SKM-1 (cell line): ENCODE measurements around the gene KCNK2.

ENCODE experiments used
- DNase-seq: peaks from one replicate; lab custom pipeline; 2025; ENCODE audit not compliant: unreplicated experiment; lab: John Stamatoyannopoulos, UW

KCNK2 gene, protein sequence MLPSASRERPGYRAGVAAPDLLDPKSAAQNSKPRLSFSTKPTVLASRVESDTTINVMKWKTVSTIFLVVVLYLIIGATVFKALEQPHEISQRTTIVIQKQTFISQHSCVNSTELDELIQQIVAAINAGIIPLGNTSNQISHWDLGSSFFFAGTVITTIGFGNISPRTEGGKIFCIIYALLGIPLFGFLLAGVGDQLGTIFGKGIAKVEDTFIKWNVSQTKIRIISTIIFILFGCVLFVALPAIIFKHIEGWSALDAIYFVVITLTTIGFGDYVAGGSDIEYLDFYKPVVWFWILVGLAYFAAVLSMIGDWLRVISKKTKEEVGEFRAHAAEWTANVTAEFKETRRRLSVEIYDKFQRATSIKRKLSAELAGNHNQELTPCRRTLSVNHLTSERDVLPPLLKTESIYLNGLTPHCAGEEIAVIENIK

DNA sequence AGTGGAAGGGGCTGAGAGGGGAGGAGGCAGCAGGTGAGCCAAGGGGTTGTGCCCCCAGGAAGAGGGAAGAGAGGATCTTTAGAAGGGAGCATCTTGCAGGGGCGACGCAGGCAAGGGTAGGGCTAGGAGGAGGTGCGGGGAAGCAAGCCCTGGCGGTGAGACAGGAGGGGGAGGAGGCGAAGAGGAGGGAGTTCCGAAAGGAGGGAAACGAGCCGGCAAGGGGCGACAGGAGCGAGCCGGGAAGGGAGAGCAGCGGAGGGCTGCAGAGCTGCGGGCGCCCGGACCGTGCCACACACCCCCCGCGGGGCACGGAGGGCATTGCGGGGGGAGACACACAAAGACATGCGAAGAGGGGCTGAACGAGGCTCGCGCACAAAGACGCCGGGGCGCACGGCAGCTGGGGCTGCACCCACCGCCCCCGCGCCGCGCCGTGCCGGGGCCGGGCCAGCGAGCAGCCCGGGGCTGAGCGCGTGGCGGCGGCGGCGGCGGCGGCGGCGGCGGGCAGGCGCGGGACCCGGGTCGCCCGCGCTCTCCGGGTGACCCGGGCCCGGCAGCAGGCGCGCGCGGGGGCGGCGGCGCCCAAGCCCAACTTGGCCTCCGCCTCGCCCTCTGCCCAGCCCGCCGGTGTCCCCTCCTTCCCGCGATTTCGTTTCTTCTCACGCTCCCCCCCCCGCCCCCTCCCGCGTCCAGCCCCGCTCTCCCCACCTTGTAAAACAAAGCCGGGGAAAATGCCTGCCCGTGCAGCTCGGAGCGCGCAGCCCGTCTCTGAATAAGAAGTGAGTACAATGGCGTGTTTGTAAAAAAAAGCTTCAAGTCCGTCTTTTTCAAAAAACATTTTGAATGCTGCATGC is at the start of gene KCNK2:
Gene KCNK2, plus strand, starts transcription at position 206 of the 851 bp plus-strand sequence. CDS start 649 bp downstream, outside the sequence.
- DNase-seq = no peak

DNA sequence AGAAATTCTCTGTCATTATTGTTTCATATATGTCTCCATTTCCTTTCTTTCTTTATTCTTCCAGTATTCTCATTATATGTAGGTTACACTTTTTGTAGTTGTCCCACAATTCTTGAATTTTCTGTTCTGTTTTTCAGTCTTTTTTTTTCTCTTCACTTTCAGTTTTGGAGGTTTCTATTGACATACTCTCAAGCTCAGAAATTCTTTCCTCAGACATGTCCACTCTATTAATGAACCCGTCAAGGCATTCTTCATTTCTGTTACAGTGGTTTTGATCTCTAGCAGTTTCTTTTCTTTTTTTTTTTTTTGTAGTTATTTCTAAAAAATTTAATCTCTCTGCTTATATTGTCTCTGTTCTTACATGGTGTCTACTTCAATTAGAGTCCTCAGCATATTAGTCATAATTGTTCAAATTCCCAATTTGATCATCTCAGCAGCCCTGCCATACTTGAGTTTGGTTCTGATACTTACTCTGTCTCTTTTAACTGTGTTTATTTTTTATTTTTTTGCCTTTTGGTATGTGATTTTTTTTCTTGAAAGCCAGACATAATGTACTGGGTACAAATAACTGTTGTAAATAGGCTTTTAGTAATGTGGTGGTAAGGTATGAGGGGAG is 49.5 kb upstream of the KCNK2 start:
- DNase-seq = no peak

GRCh38 chr1:215040190-215040589 is 42.3 kb upstream of the KCNK2 start:
- DNase-seq = no peak

GRCh38 chr1:215043401-215043800 is 39.1 kb upstream of the KCNK2 start:
- no peak for DNase-seq

GRCh38 chr1:215044151-215044550 is 38.4 kb upstream of the KCNK2 start:
- no peak for DNase-seq

GRCh38 chr1:215045698-215046308 is 36.7 kb upstream of the KCNK2 start:
- no peak for DNase-seq

- DNase-seq = no peak
These were observed 30.1 kb upstream of the KCNK2 start for GRCh38 chr1:215052256-215053015.

- no peak for DNase-seq
These were observed 28.3 kb upstream of the KCNK2 start for GRCh38 chr1:215054266-215054665.

GRCh38 chr1:215055281-215055935 is 27.1 kb upstream of the KCNK2 start:
- peak; percentile 6 for DNase-seq

- DNase-seq = no peak
These were observed 26.0 kb upstream of the KCNK2 start for GRCh38 chr1:215056584-215056983.

DNA sequence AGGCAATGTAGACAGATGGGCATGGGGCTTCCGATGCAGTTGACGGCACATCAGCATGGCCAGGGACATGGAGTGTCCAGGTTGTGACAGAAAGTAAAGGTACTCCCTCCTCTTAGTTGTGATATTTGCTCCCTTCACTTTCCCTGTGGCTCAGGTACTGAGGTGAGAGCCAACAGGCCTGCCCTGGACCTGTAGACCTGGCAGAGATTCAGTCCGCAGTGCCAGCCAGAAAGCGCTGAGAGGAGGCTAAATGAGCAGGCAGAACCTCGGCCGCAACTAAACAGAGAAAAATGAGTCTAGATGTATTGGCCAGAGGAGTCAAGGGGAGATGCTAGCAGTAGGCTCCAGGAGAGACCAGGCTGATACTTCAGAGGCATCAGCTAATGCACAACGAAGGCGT is 22.6 kb upstream of the KCNK2 start:
- no peak for DNase-seq

GRCh38 chr1:215064327-215064726 is 18.2 kb upstream of the KCNK2 start:
- DNase-seq = no peak

DNA sequence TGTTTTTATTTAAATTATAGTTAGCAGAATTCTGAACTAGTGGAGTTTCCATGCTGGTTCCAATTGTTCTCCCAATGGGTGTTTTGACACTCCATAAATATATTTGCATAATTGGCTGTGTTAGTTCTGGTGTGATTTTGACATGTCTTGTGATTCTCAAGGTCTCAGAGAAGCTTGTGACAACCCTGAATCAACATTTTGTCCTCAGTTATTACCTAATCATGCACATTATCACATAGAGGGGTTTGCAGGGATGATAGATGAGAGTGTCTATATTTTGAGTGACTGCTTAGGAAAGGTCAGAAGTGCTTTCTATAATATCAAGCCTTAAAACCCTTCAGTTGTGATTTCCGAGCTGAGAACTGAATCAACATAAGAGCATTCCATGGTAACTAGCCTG is 11.5 kb upstream of the KCNK2 start:
- DNase-seq = no peak

- DNase-seq = peak; percentile 7
These were observed 6.2 kb upstream of the KCNK2 start for GRCh38 chr1:215076322-215076721.

- no peak for DNase-seq
These were observed 3.1 kb upstream of the KCNK2 start for GRCh38 chr1:215079456-215079855.

GRCh38 chr1:215081661-215082531 is 641 bp upstream of the KCNK2 start:
- no peak for DNase-seq

DNA sequence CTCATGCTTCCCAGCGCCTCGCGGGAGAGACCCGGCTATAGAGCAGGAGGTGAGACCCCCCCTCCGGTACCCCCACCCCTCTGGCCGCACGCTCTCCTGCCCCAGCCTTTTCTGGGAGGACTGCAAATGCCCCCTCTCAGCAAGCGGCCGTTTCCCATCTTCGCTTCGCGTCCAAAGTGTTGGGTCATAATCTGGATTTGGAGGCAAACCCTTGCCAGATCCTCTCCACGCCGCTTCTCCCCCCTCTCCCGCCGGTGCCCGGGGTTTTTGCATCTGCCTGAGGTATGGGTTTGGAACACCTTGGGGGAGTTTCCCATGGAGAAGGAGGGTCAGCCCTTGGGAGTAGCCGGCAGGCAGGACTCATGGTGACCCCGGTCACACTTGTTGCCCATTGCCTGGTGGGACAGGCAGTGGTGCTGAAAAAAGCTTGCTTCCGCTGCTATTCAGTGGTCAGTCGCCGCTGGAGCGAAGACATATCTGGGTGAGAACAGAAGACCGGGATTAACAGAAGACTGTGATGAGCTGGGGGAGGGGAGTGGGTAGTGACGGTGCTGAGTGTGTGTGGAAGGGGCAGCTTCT is 935 bp downstream of the KCNK2 start:
- DNase-seq = no peak

DNA sequence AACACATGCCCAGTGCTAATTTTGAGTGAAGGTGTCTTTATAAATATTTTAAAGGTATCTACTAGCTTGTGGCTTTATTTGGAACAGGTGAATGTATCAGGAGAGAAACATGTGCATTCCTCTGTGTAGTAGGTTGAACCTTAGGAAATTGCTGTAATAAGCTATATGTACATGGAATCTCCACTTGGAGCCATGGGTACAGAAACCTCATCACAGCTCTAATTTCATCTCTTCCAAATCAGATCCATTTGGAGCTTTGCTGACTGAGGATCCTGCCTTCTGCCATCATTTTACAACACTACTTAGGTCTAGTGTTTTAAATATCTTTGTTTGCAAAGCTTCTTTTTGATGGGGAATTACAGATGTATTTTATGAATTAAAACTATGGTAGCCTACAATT is 2.1 kb downstream of the KCNK2 start:
- no peak for DNase-seq

DNA sequence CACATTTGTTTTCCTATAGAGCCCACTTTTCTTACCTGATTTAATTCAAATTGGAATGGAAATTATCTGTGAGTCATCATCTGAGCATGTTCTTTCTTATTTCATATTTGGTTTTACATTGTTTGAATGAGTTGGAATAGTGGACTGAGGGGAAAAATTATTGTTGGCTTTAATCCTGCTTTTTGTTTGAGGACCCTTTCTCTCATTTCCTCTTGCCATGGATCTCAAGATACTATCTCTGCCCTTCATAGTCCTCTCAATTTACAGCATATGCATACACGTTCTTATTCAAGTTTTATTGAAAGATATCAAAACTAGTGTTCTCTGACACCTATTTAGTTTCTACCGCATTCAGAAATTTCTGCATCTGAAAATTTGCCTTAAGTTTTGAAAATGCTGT is 5.1 kb downstream of the KCNK2 start:
- no peak for DNase-seq
